Measurements from ENCODE around the gene DSP. TPM values are rescaled to one million over a fixed set of nuclear protein-coding genes. Genes with fewer than 3 reads are reported as not detected.

DSP gene
- polyA plus RNA-seq, 1 donor (not counting 4 experiments of a cell fraction or from before 2014, with no cell fraction given), result 255 TPM

- Histone ChIP-seq H3K4me3 (ENCODE audit: control insufficient read depth in 2 of 3, extremely low read depth in 1 of 3, insufficient read depth in 2 of 3, low read depth in 1 of 3, low read length in 3 of 3) (no peak overlapping the region), H3K36me3 (ENCODE audit: control insufficient read depth in 2 of 2, extremely low read depth in 1 of 2, insufficient read depth in 2 of 2, low read length in 2 of 2) (peaks cover 19 to 28% of the 10 kb centered on the region in 2 experiments), H3K9ac (ENCODE audit: control insufficient read depth, extremely low read depth, insufficient read depth, low read length) (no peak overlapping the region), H3K27ac (ENCODE audit: control insufficient read depth, insufficient read depth, low read length) (peak overlapping the region; percentile 23), H3K79me2 (ENCODE audit: control insufficient read depth, insufficient read depth, low read length) (peaks cover 30% of the 10 kb centered on the region), H4K20me1 (ENCODE audit: control insufficient read depth, extremely low read depth, insufficient read depth, low read length) (peaks cover 4% of the 10 kb centered on the region), H3K9me1 (ENCODE audit: control insufficient read depth, extremely low read depth, insufficient read depth, low read length) (no peaks in the 10 kb centered on the region), H3K4me1 (ENCODE audit: control insufficient read depth, extremely low read depth, insufficient read depth, low read length) (peaks cover 20% of the 10 kb centered on the region), H3K4me2 (ENCODE audit: control insufficient read depth, extremely low read depth, insufficient read depth, low read depth, low read length) (no peak overlapping the region), H3K27me3 (ENCODE audit: control insufficient read depth, extremely low read depth, insufficient read depth, low read length) (no peaks in the 10 kb centered on the region), H2AFZ (ENCODE audit: control insufficient read depth, low read length) (no peak overlapping the region), H3K9me3 (ENCODE audit: control insufficient read depth, low read depth, low read length) (no peaks in the 10 kb centered on the region)
- dilution Hi-C loops (cut with MboI; ENCODE audit: extremely low pct_ligation_motif_present, low sequenced_read_pairs), result loop anchor here (25.0 kb wide), 1 partner anchor 175 kb away; no protein-coding TSS in a partner anchor
- TF ChIP-seq EZH2 (IDR thresholded peaks at IDR 0.05; ENCODE audit: low read length), result no peak
- TF ChIP-seq CTCF (optimal IDR thresholded peaks at IDR 0.05 in 1 of 3, IDR thresholded peaks at IDR 0.05 in 1 of 3, conservative IDR thresholded peaks at IDR 0.05 in 1 of 3; ENCODE audit: extremely low read depth in 1 of 3, insufficient read depth in 2 of 3, low read length in 3 of 3), result no peak
- peak; percentile 62 for FAIRE-seq
- no peak for DNase-seq (ENCODE audit: low read depth, low spot score)
These were observed 46.2 kb downstream of the DSP start for GRCh38 chr6:7587631-7588100.

GRCh38 chr6:7588506-7588905, 47.0 kb downstream of the DSP start:
- peaks cover 20% of the 10 kb centered on the region for H3K4me1 ChIP-seq (ENCODE audit: control insufficient read depth, extremely low read depth, insufficient read depth, low read length)
- no peak overlapping the region for H3K4me2 ChIP-seq (ENCODE audit: control insufficient read depth, extremely low read depth, insufficient read depth, low read depth, low read length)
- FAIRE-seq (no peak), DNase-seq (ENCODE audit: low read depth, low spot score) (no peak)
- peaks cover 10 to 20% of the 10 kb centered on the region in 2 experiments for H3K36me3 ChIP-seq (ENCODE audit: control insufficient read depth in 2 of 2, extremely low read depth in 1 of 2, insufficient read depth in 2 of 2, low read length in 2 of 2)
- no peak overlapping the region for H2AFZ ChIP-seq (ENCODE audit: control insufficient read depth, low read length)
- H4K20me1 ChIP-seq (ENCODE audit: control insufficient read depth, extremely low read depth, insufficient read depth, low read length), result peaks cover under 1% of the 10 kb centered on the region
- H3K27ac ChIP-seq (ENCODE audit: control insufficient read depth, insufficient read depth, low read length), result no peak overlapping the region
- TF ChIP-seq EZH2 (IDR thresholded peaks at IDR 0.05; ENCODE audit: low read length) (no peak), CTCF (optimal IDR thresholded peaks at IDR 0.05 in 1 of 3, IDR thresholded peaks at IDR 0.05 in 1 of 3, conservative IDR thresholded peaks at IDR 0.05 in 1 of 3; ENCODE audit: extremely low read depth in 1 of 3, insufficient read depth in 2 of 3, low read length in 3 of 3) (no peak)
- H3K27me3 ChIP-seq (ENCODE audit: control insufficient read depth, extremely low read depth, insufficient read depth, low read length), result no peaks in the 10 kb centered on the region
- H3K79me2 ChIP-seq (ENCODE audit: control insufficient read depth, insufficient read depth, low read length), result peaks cover 37% of the 10 kb centered on the region
- H3K4me3 ChIP-seq (ENCODE audit: control insufficient read depth in 2 of 3, extremely low read depth in 1 of 3, insufficient read depth in 2 of 3, low read depth in 1 of 3, low read length in 3 of 3), result no peak overlapping the region
- H3K9me3 ChIP-seq (ENCODE audit: control insufficient read depth, low read depth, low read length), result no peaks in the 10 kb centered on the region
- H3K9ac ChIP-seq (ENCODE audit: control insufficient read depth, extremely low read depth, insufficient read depth, low read length), result no peak overlapping the region
- H3K9me1 ChIP-seq (ENCODE audit: control insufficient read depth, extremely low read depth, insufficient read depth, low read length), result no peaks in the 10 kb centered on the region
- dilution Hi-C loops (cut with MboI; ENCODE audit: extremely low pct_ligation_motif_present, low sequenced_read_pairs), result loop anchor here (25.0 kb wide), 1 partner anchor 176 kb away; no protein-coding TSS in a partner anchor

All from keratinocyte (primary cell).